ENCODE results near the gene ATP10A.

Gene ATP10A

GRCh38 chr15:25866874-25867273 is 3.7 kb upstream of the ATP10A start:
- TF ChIP-seq, protein P1, sequence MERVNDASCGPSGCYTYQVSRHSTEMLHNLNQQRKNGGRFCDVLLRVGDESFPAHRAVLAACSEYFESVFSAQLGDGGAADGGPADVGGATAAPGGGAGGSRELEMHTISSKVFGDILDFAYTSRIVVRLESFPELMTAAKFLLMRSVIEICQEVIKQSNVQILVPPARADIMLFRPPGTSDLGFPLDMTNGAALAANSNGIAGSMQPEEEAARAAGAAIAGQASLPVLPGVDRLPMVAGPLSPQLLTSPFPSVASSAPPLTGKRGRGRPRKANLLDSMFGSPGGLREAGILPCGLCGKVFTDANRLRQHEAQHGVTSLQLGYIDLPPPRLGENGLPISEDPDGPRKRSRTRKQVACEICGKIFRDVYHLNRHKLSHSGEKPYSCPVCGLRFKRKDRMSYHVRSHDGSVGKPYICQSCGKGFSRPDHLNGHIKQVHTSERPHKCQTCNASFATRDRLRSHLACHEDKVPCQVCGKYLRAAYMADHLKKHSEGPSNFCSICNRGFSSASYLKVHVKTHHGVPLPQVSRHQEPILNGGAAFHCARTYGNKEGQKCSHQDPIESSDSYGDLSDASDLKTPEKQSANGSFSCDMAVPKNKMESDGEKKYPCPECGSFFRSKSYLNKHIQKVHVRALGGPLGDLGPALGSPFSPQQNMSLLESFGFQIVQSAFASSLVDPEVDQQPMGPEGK (CRISPR knock-in tag; IDR thresholded peaks at IDR 0.05; ENCODE audit: borderline replicate concordance) = no peak
- no peak for ATAC-seq

- no peak for ATAC-seq
- no peak for TF ChIP-seq ZNF8 (CRISPR knock-in tag; IDR thresholded peaks at IDR 0.05)
- no peak for TF ChIP-seq ISL1 (CRISPR knock-in tag; IDR thresholded peaks at IDR 0.05)
- TF ChIP-seq, protein P2, sequence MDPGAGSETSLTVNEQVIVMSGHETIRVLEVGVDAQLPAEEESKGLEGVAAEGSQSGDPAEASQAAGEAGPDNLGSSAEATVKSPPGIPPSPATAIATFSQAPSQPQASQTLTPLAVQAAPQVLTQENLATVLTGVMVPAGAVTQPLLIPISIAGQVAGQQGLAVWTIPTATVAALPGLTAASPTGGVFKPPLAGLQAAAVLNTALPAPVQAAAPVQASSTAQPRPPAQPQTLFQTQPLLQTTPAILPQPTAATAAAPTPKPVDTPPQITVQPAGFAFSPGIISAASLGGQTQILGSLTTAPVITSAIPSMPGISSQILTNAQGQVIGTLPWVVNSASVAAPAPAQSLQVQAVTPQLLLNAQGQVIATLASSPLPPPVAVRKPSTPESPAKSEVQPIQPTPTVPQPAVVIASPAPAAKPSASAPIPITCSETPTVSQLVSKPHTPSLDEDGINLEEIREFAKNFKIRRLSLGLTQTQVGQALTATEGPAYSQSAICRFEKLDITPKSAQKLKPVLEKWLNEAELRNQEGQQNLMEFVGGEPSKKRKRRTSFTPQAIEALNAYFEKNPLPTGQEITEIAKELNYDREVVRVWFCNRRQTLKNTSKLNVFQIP (CRISPR knock-in tag; IDR thresholded peaks at IDR 0.05; ENCODE audit: borderline replicate concordance, low read depth) = no peak
- TF ChIP-seq CSDC2 (CRISPR knock-in tag; IDR thresholded peaks at IDR 0.05) = no peak
- TF ChIP-seq ESRRG (CRISPR knock-in tag; IDR thresholded peaks at IDR 0.05) = no peak
- no peak for TF ChIP-seq ZC3H10 (CRISPR knock-in tag; IDR thresholded peaks at IDR 0.05)
- TF ChIP-seq GLIS3 (CRISPR knock-in tag; IDR thresholded peaks at IDR 0.05) = no peak
- TF ChIP-seq, protein P3, sequence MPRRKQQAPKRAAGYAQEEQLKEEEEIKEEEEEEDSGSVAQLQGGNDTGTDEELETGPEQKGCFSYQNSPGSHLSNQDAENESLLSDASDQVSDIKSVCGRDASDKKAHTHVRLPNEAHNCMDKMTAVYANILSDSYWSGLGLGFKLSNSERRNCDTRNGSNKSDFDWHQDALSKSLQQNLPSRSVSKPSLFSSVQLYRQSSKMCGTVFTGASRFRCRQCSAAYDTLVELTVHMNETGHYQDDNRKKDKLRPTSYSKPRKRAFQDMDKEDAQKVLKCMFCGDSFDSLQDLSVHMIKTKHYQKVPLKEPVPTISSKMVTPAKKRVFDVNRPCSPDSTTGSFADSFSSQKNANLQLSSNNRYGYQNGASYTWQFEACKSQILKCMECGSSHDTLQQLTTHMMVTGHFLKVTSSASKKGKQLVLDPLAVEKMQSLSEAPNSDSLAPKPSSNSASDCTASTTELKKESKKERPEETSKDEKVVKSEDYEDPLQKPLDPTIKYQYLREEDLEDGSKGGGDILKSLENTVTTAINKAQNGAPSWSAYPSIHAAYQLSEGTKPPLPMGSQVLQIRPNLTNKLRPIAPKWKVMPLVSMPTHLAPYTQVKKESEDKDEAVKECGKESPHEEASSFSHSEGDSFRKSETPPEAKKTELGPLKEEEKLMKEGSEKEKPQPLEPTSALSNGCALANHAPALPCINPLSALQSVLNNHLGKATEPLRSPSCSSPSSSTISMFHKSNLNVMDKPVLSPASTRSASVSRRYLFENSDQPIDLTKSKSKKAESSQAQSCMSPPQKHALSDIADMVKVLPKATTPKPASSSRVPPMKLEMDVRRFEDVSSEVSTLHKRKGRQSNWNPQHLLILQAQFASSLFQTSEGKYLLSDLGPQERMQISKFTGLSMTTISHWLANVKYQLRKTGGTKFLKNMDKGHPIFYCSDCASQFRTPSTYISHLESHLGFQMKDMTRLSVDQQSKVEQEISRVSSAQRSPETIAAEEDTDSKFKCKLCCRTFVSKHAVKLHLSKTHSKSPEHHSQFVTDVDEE (CRISPR knock-in tag; IDR thresholded peaks at IDR 0.05) = no peak
- TF ChIP-seq PPARA (CRISPR knock-in tag; IDR thresholded peaks at IDR 0.05; ENCODE audit: borderline replicate concordance) = no peak
- TF ChIP-seq, protein P1 (CRISPR knock-in tag; IDR thresholded peaks at IDR 0.05; ENCODE audit: borderline replicate concordance) = no peak
- TF ChIP-seq ARNTL (CRISPR knock-in tag; IDR thresholded peaks at IDR 0.05; ENCODE audit: borderline replicate concordance, low read depth) = no peak
- no peak for TF ChIP-seq ZFP30 (CRISPR knock-in tag; IDR thresholded peaks at IDR 0.05)
Observed at GRCh38 chr15:25866251-25866650, 3.1 kb upstream of the ATP10A start.

GRCh38 chr15:25864966-25865365 is 1.8 kb upstream of the ATP10A start:
- TF ChIP-seq BACH2 (CRISPR knock-in tag; IDR thresholded peaks at IDR 0.05; ENCODE audit: borderline replicate concordance) = no peak
- TF ChIP-seq TCF4 (CRISPR knock-in tag; IDR thresholded peaks at IDR 0.05; ENCODE audit: borderline replicate concordance) = no peak
- ATAC-seq = no peak

GRCh38 chr15:25863968-25864580 is 947 bp upstream of the ATP10A start:
- ATAC-seq = no peak
- TF ChIP-seq ZNF70 (CRISPR knock-in tag; IDR thresholded peaks at IDR 0.05) (no peak), BACH2 (CRISPR knock-in tag; IDR thresholded peaks at IDR 0.05; ENCODE audit: borderline replicate concordance) (no peak), ZFP3 (CRISPR knock-in tag; IDR thresholded peaks at IDR 0.05) (no peak)

GRCh38 chr15:25862472-25863110 is 536 bp downstream of the ATP10A start:
- no peak for TF ChIP-seq ISL1 (CRISPR knock-in tag; IDR thresholded peaks at IDR 0.05)
- no peak for TF ChIP-seq TOX (CRISPR knock-in tag; IDR thresholded peaks at IDR 0.05; ENCODE audit: borderline replicate concordance)
- ATAC-seq = no peak
